Right lobe of liver (tissue), 6 donors: ENCODE data around the gene C1orf74. TPM values are rescaled to one million over a fixed set of nuclear protein-coding genes. Genes with fewer than 3 reads are reported as not detected.

Source experiments
- ATAC-seq, 4 donors: fragments of 200-7000 bp; cut with Tn5 transposase; one replicate each; pipeline ENCODE4 v1.9.1; 2020; ENCODE audit warnings: mild to moderate bottlenecking in 4 of 4, moderate library complexity in 4 of 4
- DNase-seq, 3 donors: peaks; one replicate each; pipeline ENCODE4 v3.0.0-alpha.2; 2020
- H3K27ac ChIP-seq, 3 donors: fragments of 200-600 bp; one replicate each; pipeline ENCODE4 v1.8.0; 2022
- H3K27me3 ChIP-seq, 2 donors: fragments of 200-600 bp; one replicate each; pipeline ENCODE4 v1.8.0; 2022
- H3K36me3 ChIP-seq, 4 donors: fragments of 200-600 bp; sonication (generic) in 1 of 4; one replicate each; pipeline versions ENCODE4 v1.5.1 to v1.8.0; 2017 to 2022; ENCODE audit warnings: control low read depth in 1 of 4
- H3K4me1 ChIP-seq, 4 donors: fragments of 200-600 bp; sonication (generic) in 1 of 4; one replicate each; pipeline versions ENCODE4 v1.5.1 to v1.8.0; 2017 to 2022; ENCODE audit warnings: control low read depth in 1 of 4
- H3K4me3 ChIP-seq, 3 donors: fragments of 200-600 bp; one replicate each; pipeline ENCODE4 v1.8.0; 2022
- H3K9me3 ChIP-seq, 4 donors: fragments of 200-600 bp; sonication (generic) in 1 of 4; one replicate each; pipeline versions ENCODE4 v1.5.1 to v1.8.0; 2017 to 2022; ENCODE audit warnings: control low read depth in 1 of 4
- CTCF ChIP-seq, 4 donors: fragments of 200-600 bp in 3 of 4; fragments of 450-650 bp in 1 of 4; IDR thresholded peaks; one replicate each; pipeline versions ENCODE4 v1.5.1 to v1.8.0; 2016 to 2022; ENCODE audit warnings: antibody characterized with exemption in 4 of 4, mild to moderate bottlenecking in 2 of 4
- POLR2A ChIP-seq: fragments of 450-650 bp; IDR thresholded peaks from one replicate; pipeline ENCODE4 v1.6.1; 2017; ENCODE audit warnings: antibody characterized with exemption, mild to moderate bottlenecking
- WGBS: methylation state at CpG from one replicate; pipeline ENCODE4 v1.1.6; 2018; ENCODE audit warnings: low coverage, low lambda C conversion rate; ENCODE audit not compliant: insufficient coverage; ENCODE audit errors: missing lambda C conversion rate; 5-methylcytosine and 5-hydroxymethylcytosine counted together
- intact Hi-C, 2 donors: fragments of 100-400 bp; cut with DNase I; formaldehyde crosslinking; loops; one replicate each; pipeline versions ENCODE4 v1.11.2 to v1.14.1; 2022
- total RNA-seq, 6 experiments: library from RNA; depleted of rRNA in 2 of 6; stranded (reverse); fragments of >200 nt in 2 of 6; fragmentation: NEBNext Ultra II Directional in 3 of 6; extraction: Animal tissue kit (Norgen Biotek cat#: 25700) in 3 of 6; gene quantifications; one replicate each; pipeline versions ENCODE4 v1.1.0 to v1.2.4, GENCODE V29; 2016 to 2023
- donor health status: DM: no; HTN: yes; CAD: no.
- donor health status: DM: no; HTN: no; CAD: no.
- donor health status: DM: no; HTN: no; CAD: no.
- donor health status: DM: no; HTN: yes; CAD: no.
- donor health status: DM: no; HTN: yes; CAD: no.

C1orf74 gene
- total RNA-seq, 6 experiments from 2014 or later, result 0.81 to 1.6 (median 1.0) TPM

DNA sequence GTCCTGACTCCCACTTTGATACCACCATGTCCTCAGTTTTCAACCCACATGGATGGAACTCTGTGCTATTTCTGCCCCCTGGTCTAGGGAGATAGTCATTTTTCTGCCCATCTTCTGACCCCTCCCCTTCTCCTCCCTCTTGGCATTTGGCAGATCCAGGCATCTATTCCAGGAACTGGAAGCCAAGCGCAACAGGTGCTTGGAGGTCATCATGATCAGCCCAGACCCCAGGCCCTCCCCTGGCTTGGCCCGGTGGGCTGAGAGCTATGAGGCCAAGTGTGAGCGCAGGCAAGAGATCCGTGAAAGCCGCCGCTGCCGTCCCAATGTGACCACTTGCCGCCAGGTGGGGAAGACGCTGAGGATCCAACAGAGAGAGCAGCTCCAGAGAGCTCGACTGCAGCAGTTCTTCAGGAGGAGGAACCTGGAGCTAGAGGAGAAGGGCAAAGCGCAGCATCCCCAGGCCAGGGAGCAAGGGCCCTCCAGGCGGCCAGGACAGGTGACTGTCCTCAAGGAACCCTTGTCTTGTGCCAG, 24.5 kb downstream of the C1orf74 start:
- TF ChIP-seq POLR2A, result no peak
- TF ChIP-seq CTCF (IDR thresholded peaks at IDR 0.05), result no peak
- no peak for DNase-seq
- Histone ChIP-seq H3K27ac (no peak overlapping the region), H3K36me3 (no peaks in the 10 kb centered on the region), H3K9me3 (no peaks in the 10 kb centered on the region), H3K27me3 (no peaks in the 10 kb centered on the region), H3K4me3 (no peak overlapping the region), H3K4me1 (no peaks in the 10 kb centered on the region)
- 90% methylated on average over 2 of the region's 12 CpGs for WGBS
- intact Hi-C loops, result loop anchor here in 1 of 2 donors (10.0 kb wide), 1 partner anchor 165 kb away; no protein-coding TSS in a partner anchor
- ATAC-seq, result no peak

- Histone ChIP-seq H3K27me3 (no peaks in the 10 kb centered on the region), H3K4me1 (no peaks in the 10 kb centered on the region), H3K9me3 (no peaks in the 10 kb centered on the region), H3K36me3 (no peaks in the 10 kb centered on the region), H3K4me3 (no peak overlapping the region), H3K27ac (no peak overlapping the region)
- TF ChIP-seq CTCF (IDR thresholded peaks at IDR 0.05) (no peak), POLR2A (no peak)
- DNase-seq (no peak), ATAC-seq (no peak)
- intact Hi-C loops, result no loop called here
- 51% methylated on average over 3 of the region's 3 CpGs for WGBS
Measured at GRCh38 chr1:209758400-209758799, 26.0 kb downstream of the C1orf74 start.

DNA sequence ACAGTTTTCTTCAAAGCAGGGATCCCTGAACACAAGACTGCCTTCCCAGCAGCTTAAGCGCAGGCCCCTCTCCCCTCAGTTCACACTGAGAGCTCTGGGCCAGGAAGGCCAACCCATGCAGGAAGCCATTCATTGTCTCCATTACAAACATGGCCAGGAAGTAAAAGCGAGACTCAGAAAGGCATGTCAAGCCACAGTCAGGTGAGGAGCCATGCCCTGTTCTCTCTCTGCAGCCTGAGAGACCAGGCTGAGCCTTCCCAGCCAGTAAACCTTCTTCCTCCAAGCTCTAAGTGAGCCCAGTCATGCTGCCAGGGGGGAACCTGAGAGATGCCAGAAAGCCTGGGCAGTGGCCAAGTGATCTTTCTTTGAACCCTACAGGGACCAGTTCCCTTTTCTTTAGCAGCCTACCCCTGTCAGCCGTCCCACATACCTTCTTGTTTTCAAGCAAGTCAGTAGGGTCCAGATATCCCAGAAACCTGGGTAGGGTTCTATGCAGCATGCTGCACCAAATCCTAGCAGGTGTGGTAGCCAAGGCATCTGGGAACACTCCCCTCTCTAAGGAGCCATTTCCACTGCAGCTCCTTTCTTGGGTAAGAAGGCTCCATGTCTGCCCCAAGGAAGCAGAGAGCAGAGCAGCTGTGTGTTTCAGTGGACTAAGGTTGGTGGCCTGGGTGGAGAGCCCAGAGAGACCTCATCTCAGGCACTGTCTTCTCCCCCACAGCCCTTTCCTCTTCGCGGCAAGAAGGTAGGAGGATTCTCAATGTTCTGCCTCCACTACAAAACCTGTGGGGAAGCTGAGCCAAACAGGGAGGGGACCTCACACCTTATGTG, 27.5 kb downstream of the C1orf74 start:
- DNase-seq (peak in 2 of 3 donors; percentile 31 to 60), ATAC-seq (peak; percentile 30 to 49 (median 46))
- Histone ChIP-seq H3K27me3 (no peaks in the 10 kb centered on the region), H3K9me3 (no peaks in the 10 kb centered on the region), H3K4me1 (no peaks in the 10 kb centered on the region), H3K36me3 (no peaks in the 10 kb centered on the region), H3K27ac (peak overlapping the region in 2 of 3 donors; percentile 38 to 40), H3K4me3 (peak overlapping the region in 1 of 3 donors; percentile 16)
- intact Hi-C loops, result no loop called here
- TF ChIP-seq CTCF (IDR thresholded peaks at IDR 0.05) (no peak), POLR2A (no peak)
- WGBS, result 55% methylated on average over 4 of the region's 5 CpGs

- TF ChIP-seq CTCF (IDR thresholded peaks at IDR 0.05) (no peak), POLR2A (no peak)
- DNase-seq, result no peak
- no peaks in the 10 kb centered on the region for H3K36me3 ChIP-seq
- WGBS, result 51% methylated on average over 8 of the region's 10 CpGs
- intact Hi-C loops, result no loop called here
- peak; percentile 68 to 75 (median 70) for ATAC-seq
- peak within 1 kb of the TSS in 1 of 3 donors; percentile 16 for H3K4me3 ChIP-seq
- no peaks in the 10 kb centered on the region for H3K9me3 ChIP-seq
- no peaks in the 10 kb centered on the region for H3K4me1 ChIP-seq
- H3K27ac ChIP-seq, result peak within 1 kb of the TSS in 2 of 3 donors; percentile 38 to 40
- H3K27me3 ChIP-seq, result no peaks in the 10 kb centered on the region
Measured at GRCh38 chr1:209755926-209756614, 28.3 kb downstream of the C1orf74 start, which contains the start of gene TRAF3IP3. Gene TRAF3IP3 (plus strand): TSS chr1:209756053. CDS start chr1:209760040, 3,987 bp downstream.
